H1 (cell line): ENCODE measurements around the gene CACNA1E. TPM values are rescaled to one million over a fixed set of nuclear protein-coding genes. Genes with fewer than 3 reads are reported as not detected.

Experiments used
- CTCF ChIA-PET: fragments of 300-600 bp; sonication (Branson Sonifier 250); formaldehyde crosslinking; loops from one replicate; lab custom pipeline; 2021; ENCODE audit not compliant: partially characterized antibody; lab: Charles Lee
- POLR2A ChIA-PET: fragments of 300-600 bp; sonication (Branson Sonifier 250); formaldehyde crosslinking; loops from one replicate; lab custom pipeline; 2021; ENCODE audit warnings: inconsistent platforms; ENCODE audit not compliant: partially characterized antibody; lab: Charles Lee
- DNase-seq, 2 experiments: peaks; one replicate each; pipeline versions ENCODE4 v3.0.0 to v3.0.0-alpha.2; 2010 to 2022; ENCODE audit warnings: low spot score in 2 of 2, low read depth in 1 of 2, mixed read lengths in 1 of 2
- FAIRE-seq: peaks from 2 replicates; lab custom pipeline; 2011; peaks lifted over from hg19 to GRCh38; lab: Jason Lieb, UNC
- H2AFZ ChIP-seq: 2 replicates; pipeline ENCODE4 v1.8.1; 2012; ENCODE audit warnings: low read length, inconsistent platforms
- H2AK5ac ChIP-seq: 2 replicates; pipeline ENCODE4 v1.6.1; 2013; ENCODE audit warnings: low read depth, low read length
- H2BK120ac ChIP-seq: replicated peaks from 2 replicates; pipeline ENCODE3; 2013; ENCODE audit warnings: low read depth, low read length, inconsistent platforms
- H2BK12ac ChIP-seq: 2 replicates; pipeline ENCODE4 v1.6.1; 2013; ENCODE audit warnings: low read depth, low read length
- H2BK15ac ChIP-seq: 2 replicates; pipeline ENCODE4 v1.6.1; 2013; ENCODE audit warnings: low read length
- H2BK20ac ChIP-seq: 2 replicates; pipeline ENCODE4 v1.6.1; 2013; ENCODE audit warnings: low read length
- H2BK5ac ChIP-seq: 2 replicates; pipeline ENCODE4 v1.6.1; 2013; ENCODE audit warnings: low read depth, low read length
- H3K14ac ChIP-seq: 2 replicates; pipeline ENCODE4 v1.6.1; 2013; ENCODE audit warnings: inconsistent platforms; ENCODE audit not compliant: insufficient read length
- H3K18ac ChIP-seq: 2 replicates; pipeline ENCODE4 v1.6.1; 2013; ENCODE audit warnings: low read length; ENCODE audit errors: extremely low read depth
- H3K23ac ChIP-seq: 2 replicates; pipeline ENCODE4 v1.6.1; 2013; ENCODE audit warnings: inconsistent platforms; ENCODE audit not compliant: insufficient read length
- H3K23me2 ChIP-seq: 2 replicates; pipeline ENCODE4 v1.6.1; 2013; ENCODE audit warnings: low read depth, low read length
- H3K27ac ChIP-seq: 2 replicates; pipeline ENCODE4 v1.6.1; 2011; ENCODE audit warnings: low read depth, low read length, inconsistent platforms
- H3K27me3 ChIP-seq, 4 experiments: replicated peaks in 1 of 4; 1 replicate in 1 of 4; 2 replicates in 3 of 4; pipeline versions ENCODE4 v1.6.1 to v1.8.1; 2011 to 2013; ENCODE audit warnings: low read length in 3 of 4, mild to moderate bottlenecking in 3 of 4, inconsistent platforms in 2 of 4, mixed read lengths in 2 of 4, moderate library complexity in 1 of 4; ENCODE audit not compliant: control insufficient read depth in 3 of 4, insufficient read depth in 3 of 4; ENCODE audit errors: extremely low read depth in 1 of 4
- H3K36me3 ChIP-seq, 4 experiments: 2 replicates each; pipeline versions ENCODE4 v1.6.1 to v1.8.1; 2011 to 2013; ENCODE audit warnings: mild to moderate bottlenecking in 4 of 4, low read length in 3 of 4, moderate library complexity in 2 of 4, control low read depth in 1 of 4, inconsistent platforms in 1 of 4; ENCODE audit not compliant: insufficient read depth in 4 of 4, control insufficient read depth in 2 of 4
- H3K4ac ChIP-seq: replicated peaks from 2 replicates; pipeline ENCODE3; 2013; ENCODE audit warnings: low read length, low read depth, mixed read lengths, inconsistent platforms; ENCODE audit not compliant: insufficient read length
- H3K4me1 ChIP-seq, 4 experiments: replicated peaks in 1 of 4; 1 replicate in 1 of 4; 2 replicates in 3 of 4; pipeline versions ENCODE4 v1.6.1 to v1.8.1; 2011 to 2013; ENCODE audit warnings: low read length in 3 of 4, inconsistent platforms in 2 of 4, mixed read lengths in 1 of 4; ENCODE audit not compliant: insufficient read depth in 4 of 4, control insufficient read depth in 3 of 4
- H3K4me2 ChIP-seq, 2 experiments: 2 replicates each; pipeline versions ENCODE4 v1.6.1 to v1.8.1; 2011 to 2013; ENCODE audit warnings: low read depth in 2 of 2, low read length in 2 of 2, control low read depth in 1 of 2, inconsistent platforms in 1 of 2, mild to moderate bottlenecking in 1 of 2; ENCODE audit not compliant: insufficient read depth in 1 of 2
- H3K4me3 ChIP-seq, 4 experiments: fragments of 200-600, 300-600 bp in 1 of 4; sonication (generic), shearing (Covaris generic), sonication (Bioruptor Twin) in 1 of 4; 2 replicates each; pipeline versions ENCODE4 v1.5.1 to v1.8.1; 2011 to 2016; ENCODE audit warnings: low read length in 4 of 4, low read depth in 3 of 4, control low read depth in 2 of 4, inconsistent platforms in 2 of 4, mild to moderate bottlenecking in 2 of 4, mixed read lengths in 1 of 4, moderate library complexity in 1 of 4; ENCODE audit not compliant: insufficient read depth in 2 of 4; ENCODE audit errors: extremely low read depth in 1 of 4
- H3K56ac ChIP-seq: replicated peaks from 2 replicates; pipeline ENCODE3; 2013; ENCODE audit warnings: low read depth, mild to moderate bottlenecking, mixed read lengths, low read length, inconsistent platforms; ENCODE audit not compliant: insufficient read length
- H3K79me1 ChIP-seq: 2 replicates; pipeline ENCODE4 v1.6.1; 2013; ENCODE audit warnings: low read depth, low read length, control low read depth
- H3K79me2 ChIP-seq, 2 experiments: 2 replicates each; pipeline versions ENCODE4 v1.6.1 to v1.8.1; 2012 to 2013; ENCODE audit warnings: low read length in 2 of 2, mild to moderate bottlenecking in 2 of 2, inconsistent platforms in 1 of 2; ENCODE audit not compliant: insufficient read depth in 2 of 2, control insufficient read depth in 1 of 2
- H3K9ac ChIP-seq, 4 experiments: replicated peaks in 1 of 4; 1 replicate in 1 of 4; 2 replicates in 3 of 4; pipeline versions ENCODE4 v1.6.1 to v1.8.1; 2011 to 2013; ENCODE audit warnings: low read depth in 3 of 4, low read length in 3 of 4, control low read depth in 2 of 4, mild to moderate bottlenecking in 2 of 4, moderate library complexity in 2 of 4, inconsistent platforms in 1 of 4; ENCODE audit errors: extremely low read depth in 1 of 4
- H3K9me3 ChIP-seq, 2 experiments: 2 replicates each; pipeline versions ENCODE4 v1.6.1 to v1.8.1; 2012 to 2013; ENCODE audit warnings: mild to moderate bottlenecking in 2 of 2, moderate library complexity in 2 of 2, control low read depth in 1 of 2, inconsistent platforms in 1 of 2, low read depth in 1 of 2, low read length in 1 of 2, mixed read lengths in 1 of 2; ENCODE audit not compliant: insufficient read depth in 2 of 2
- H4K20me1 ChIP-seq, 2 experiments: replicated peaks in 1 of 2; 2 replicates each; pipeline versions ENCODE3 to v1.8.1; 2011 to 2013; ENCODE audit warnings: inconsistent platforms in 2 of 2, low read length in 2 of 2, mild to moderate bottlenecking in 1 of 2; ENCODE audit not compliant: insufficient read depth in 2 of 2, control insufficient read depth in 1 of 2
- H4K5ac ChIP-seq: 2 replicates; pipeline ENCODE4 v1.6.1; 2013; ENCODE audit warnings: low read length, low read depth, mixed read lengths, inconsistent platforms; ENCODE audit not compliant: insufficient read length
- H4K8ac ChIP-seq: 2 replicates; pipeline ENCODE4 v1.8.0; 2013; ENCODE audit warnings: mild to moderate bottlenecking, moderate library complexity, low read length, inconsistent platforms; ENCODE audit not compliant: insufficient read depth; ENCODE audit errors: extremely low read depth
- H4K91ac ChIP-seq: replicated peaks from 2 replicates; pipeline ENCODE3; 2013; ENCODE audit warnings: low read length, mixed read lengths, inconsistent platforms; ENCODE audit not compliant: insufficient read length
- E2F6 ChIP-seq: IDR thresholded peaks from 2 replicates; pipeline ENCODE4 v1.6.1; 2012; ENCODE audit warnings: inconsistent platforms
- EP300 ChIP-seq, 2 experiments: IDR thresholded peaks; 1 replicate in 1 of 2; 2 replicates in 1 of 2; pipeline ENCODE4 v1.6.1; 2011 to 2012; ENCODE audit warnings: low read depth in 2 of 2, low read length in 2 of 2, mild to moderate bottlenecking in 2 of 2, borderline replicate concordance in 1 of 2, inconsistent platforms in 1 of 2, moderate library complexity in 1 of 2
- HDAC2 ChIP-seq, 2 experiments: fragments of 300-600 bp in 1 of 2; sonication (generic) in 1 of 2; IDR thresholded peaks; 2 replicates each; pipeline ENCODE4 v1.6.1; 2011 to 2012; ENCODE audit warnings: low read depth in 2 of 2, low read length in 2 of 2, mild to moderate bottlenecking in 2 of 2, moderate library complexity in 2 of 2, borderline replicate concordance in 1 of 2, inconsistent platforms in 1 of 2
- MAX ChIP-seq: IDR thresholded peaks from 2 replicates; pipeline ENCODE4 v1.6.1; 2012; ENCODE audit warnings: inconsistent platforms
- TAF7 ChIP-seq: optimal IDR thresholded peaks from 2 replicates; pipeline ENCODE3; 2011; ENCODE audit warnings: low read depth, mild to moderate bottlenecking, inconsistent platforms, low read length, moderate library complexity, borderline replicate concordance
- YY1 ChIP-seq: IDR thresholded peaks from 2 replicates; pipeline ENCODE4 v1.6.1; 2011; ENCODE audit warnings: low read depth, mild to moderate bottlenecking, low read length
- WGBS, 2 experiments: shearing (Covaris generic) in 1 of 2; methylation state at CpG; one replicate each; pipeline versions ENCODE4 v1.1.6 to v1.1.7; 2013 to 2015; ENCODE audit warnings: low lambda C conversion rate in 2 of 2, mixed read lengths in 2 of 2, inconsistent platforms in 1 of 2, low coverage in 1 of 2, missing lambda C conversion rate in 1 of 2; ENCODE audit not compliant: insufficient replicate concordance in 2 of 2, insufficient coverage in 1 of 2, insufficient read length in 1 of 2; ENCODE audit errors: extremely low coverage in 1 of 2, missing lambda C conversion rate in 1 of 2; 5-methylcytosine and 5-hydroxymethylcytosine counted together
- polyA plus RNA-seq, 7 experiments: library from polyadenylated mRNA; depleted of rRNA in 3 of 7; stranded (reverse) in 5 of 7; unstranded in 2 of 7; fragments of >200 nt in 5 of 7; fragments of 200-250 nt in 2 of 7; gene quantifications; 1 replicate in 5 of 7; 2 replicates in 1 of 7; 4 replicates in 1 of 7; pipeline versions ENCODE4 v1.2.1 to v1.2.3, GENCODE V29; 2011 to 2013; ENCODE audit warnings: missing spikeins in 2 of 7, mixed read lengths in 2 of 7
- total RNA-seq: library from RNA; stranded (reverse); fragmentation: NEBNext Ultra II Directional; extraction: Animal tissue kit (Norgen Biotek cat#: 25700); gene quantifications from 2 replicates; pipeline ENCODE4 v1.2.1, GENCODE V29; 2021

The CACNA1E gene
- total and polyA plus RNA-seq, 2 of the 8 experiments (the other 6 are each of a cell fraction or from before 2014, with no cell fraction given), result 0.98 to 1.3 TPM

GRCh38 chr1:181485287-181486097, 2.2 kb downstream of the CACNA1E start:
- Histone ChIP-seq H3K79me2 (no peaks in the 10 kb centered on the region), H2AFZ (peak overlapping the region; percentile 27), H2BK15ac (0 out of 2 replicates have a peak overlapping the region, but pooled peaks have one; percentile 93), H3K23me2 (peaks cover 21% of the 10 kb centered on the region), H3K27me3 (peaks cover 32 to 71% (median 58%) of the 10 kb centered on the region in 4 experiments), H3K4ac (no peak overlapping the region), H3K4me2 (peak overlapping the region; percentile 75), H4K91ac (no peak overlapping the region), H3K36me3 (no peaks in the 10 kb centered on the region), H3K4me1 (peaks cover 0 to 25% (median 10%) of the 10 kb centered on the region in 4 experiments; a peak in 5 of 7 replicates), H3K14ac (no peak overlapping the region), H3K9me3 (no peaks in the 10 kb centered on the region), H2BK12ac (peak overlapping the region; percentile 70), H3K18ac (0 out of 2 replicates have a peak overlapping the region, but pooled peaks have one; percentile 20), H4K8ac (no peak overlapping the region), H3K56ac (no peak overlapping the region), H4K5ac (no peak overlapping the region), H2AK5ac (no peak overlapping the region), H3K23ac (no peak overlapping the region), H4K20me1 (peaks cover 0 to 1% of the 10 kb centered on the region in 2 experiments), H3K79me1 (no peaks in the 10 kb centered on the region; the same call in 1 of the 2 replicates), H3K4me3 (peak overlapping the region; percentile 20 to 56 (median 27); a peak in 7 of 8 replicates), H2BK120ac (no peak overlapping the region), H2BK20ac (no peak overlapping the region), H2BK5ac (no peak overlapping the region), H3K27ac (no peak overlapping the region), H3K9ac (peak overlapping the region in 1 of 4 experiments; percentile 26; a peak in 1 of 7 replicates)
- FAIRE-seq (no peak), DNase-seq (peak in 1 of 2 experiments; percentile 83)
- 6% methylated on average over 39 of the region's 42 CpGs; no CpG with 5 or more reads in 1 of the 2 experiments for WGBS, 2 experiments
- ChIA-PET CTCF (interaction anchor here (0.7 to 12.6 kb wide), 18 partner anchors 9 to 569 kb away, joined by 3 to 105 read pairs (median 3); no protein-coding TSS in a partner anchor), POLR2A (interaction anchor here (1.0 kb wide), 1 partner anchor 31 kb away, joined by 3 read pairs; no protein-coding TSS in a partner anchor)
- TF ChIP-seq MAX (peak; percentile 96), YY1 (peak; percentile 80), E2F6 (peak; percentile 90), EP300 (IDR thresholded peaks at IDR 0.05; ENCODE audit: borderline replicate concordance in 1 of 2, low read depth in 2 of 2, low read length in 2 of 2) (0 out of 3 replicates have a peak, but pooled peaks of 1 of the 2 experiments have one; percentile 10), TAF7 (peak; percentile 66), HDAC2 (IDR thresholded peaks at IDR 0.05; ENCODE audit: borderline replicate concordance in 1 of 2, low read depth in 2 of 2, low read length in 2 of 2) (peak; percentile 81 to 85)
